Effector memory CD4-positive, alpha-beta T cell (primary cell): ENCODE results near the gene TFPI2.

Experiments
- DNase-seq, 3 donors: peaks; one replicate each; pipeline ENCODE4 v3.0.0-alpha.2; 2020
- H3K27ac ChIP-seq: 2 replicates; pipeline ENCODE4 v1.7.0; 2013; ENCODE audit warnings: mild to moderate bottlenecking, low read length, moderate library complexity; ENCODE audit not compliant: insufficient read depth, poor library complexity, severe bottlenecking
- H3K27me3 ChIP-seq: replicated peaks from 2 replicates; pipeline ENCODE4 v1.7.0; 2013; ENCODE audit warnings: mild to moderate bottlenecking, low read length; ENCODE audit not compliant: insufficient read depth, control insufficient read depth, poor library complexity, severe bottlenecking
- H3K36me3 ChIP-seq: 2 replicates; pipeline ENCODE4 v1.7.0; 2013; ENCODE audit warnings: mild to moderate bottlenecking, low read length, moderate library complexity; ENCODE audit not compliant: control insufficient read depth, insufficient read depth
- H3K4me1 ChIP-seq: 2 replicates; pipeline ENCODE4 v1.7.0; 2013; ENCODE audit warnings: low read length, mild to moderate bottlenecking; ENCODE audit not compliant: control insufficient read depth, insufficient read depth, poor library complexity, severe bottlenecking
- H3K4me3 ChIP-seq: 2 replicates; pipeline ENCODE4 v1.7.0; 2013; ENCODE audit warnings: low read length, low read depth, mild to moderate bottlenecking; ENCODE audit not compliant: insufficient read depth, poor library complexity, severe bottlenecking
- H3K9me3 ChIP-seq: 2 replicates; pipeline ENCODE4 v1.7.0; 2013; ENCODE audit warnings: mild to moderate bottlenecking, low read length, moderate library complexity; ENCODE audit not compliant: control insufficient read depth

The TFPI2 gene

GRCh38 chr7:93861325-93861949 lies 29.1 kb downstream of the TFPI2 start:
- Histone ChIP-seq H3K9me3 (no peaks in the 10 kb centered on the region), H3K36me3 (no peaks in the 10 kb centered on the region), H3K4me1 (no peaks in the 10 kb centered on the region), H3K27ac (no peak overlapping the region), H3K4me3 (no peak overlapping the region), H3K27me3 (no peaks in the 10 kb centered on the region)
- DNase-seq, result no peak

GRCh38 chr7:93860261-93860660 lies 30.3 kb downstream of the TFPI2 start:
- no peak overlapping the region for H3K27ac ChIP-seq
- no peaks in the 10 kb centered on the region for H3K9me3 ChIP-seq
- no peak for DNase-seq
- no peaks in the 10 kb centered on the region for H3K27me3 ChIP-seq
- no peak overlapping the region for H3K4me3 ChIP-seq
- no peaks in the 10 kb centered on the region for H3K4me1 ChIP-seq
- H3K36me3 ChIP-seq, result no peaks in the 10 kb centered on the region

GRCh38 chr7:93858857-93859256 lies 31.7 kb downstream of the TFPI2 start:
- no peaks in the 10 kb centered on the region for H3K4me1 ChIP-seq
- no peaks in the 10 kb centered on the region for H3K27me3 ChIP-seq
- H3K9me3 ChIP-seq, result no peaks in the 10 kb centered on the region
- no peak for DNase-seq
- no peak overlapping the region for H3K4me3 ChIP-seq
- H3K27ac ChIP-seq, result no peak overlapping the region
- H3K36me3 ChIP-seq, result no peaks in the 10 kb centered on the region

GRCh38 chr7:93856323-93856722 lies 34.2 kb downstream of the TFPI2 start:
- Histone ChIP-seq H3K27me3 (no peaks in the 10 kb centered on the region), H3K9me3 (no peaks in the 10 kb centered on the region), H3K36me3 (no peaks in the 10 kb centered on the region), H3K4me1 (no peaks in the 10 kb centered on the region), H3K4me3 (no peak overlapping the region), H3K27ac (no peak overlapping the region)
- DNase-seq, result no peak

- Histone ChIP-seq H3K4me1 (no peaks in the 10 kb centered on the region), H3K27me3 (no peaks in the 10 kb centered on the region), H3K4me3 (no peak overlapping the region), H3K36me3 (no peaks in the 10 kb centered on the region), H3K27ac (no peak overlapping the region), H3K9me3 (no peaks in the 10 kb centered on the region)
- no peak for DNase-seq
Observed at GRCh38 chr7:93855797-93856196, 34.8 kb downstream of the TFPI2 start.

- Histone ChIP-seq H3K9me3 (no peaks in the 10 kb centered on the region), H3K4me1 (no peaks in the 10 kb centered on the region), H3K4me3 (no peak overlapping the region), H3K27ac (no peak overlapping the region), H3K27me3 (no peaks in the 10 kb centered on the region), H3K36me3 (no peaks in the 10 kb centered on the region)
- no peak for DNase-seq
Observed at GRCh38 chr7:93854480-93854879, 36.1 kb downstream of the TFPI2 start.

- Histone ChIP-seq H3K9me3 (no peaks in the 10 kb centered on the region), H3K36me3 (no peaks in the 10 kb centered on the region), H3K27ac (no peak overlapping the region), H3K4me1 (no peaks in the 10 kb centered on the region), H3K4me3 (no peak overlapping the region), H3K27me3 (no peaks in the 10 kb centered on the region)
- DNase-seq, result no peak
Observed at GRCh38 chr7:93851536-93851935, 39.0 kb downstream of the TFPI2 start.

- H3K27me3 ChIP-seq, result no peaks in the 10 kb centered on the region
- H3K27ac ChIP-seq, result no peak overlapping the region
- no peak for DNase-seq
- no peak overlapping the region for H3K4me3 ChIP-seq
- no peaks in the 10 kb centered on the region for H3K36me3 ChIP-seq
- no peaks in the 10 kb centered on the region for H3K4me1 ChIP-seq
- no peaks in the 10 kb centered on the region for H3K9me3 ChIP-seq
Observed at GRCh38 chr7:93843260-93843659, 47.3 kb downstream of the TFPI2 start.

- Histone ChIP-seq H3K9me3 (no peaks in the 10 kb centered on the region), H3K36me3 (no peaks in the 10 kb centered on the region), H3K4me3 (no peak overlapping the region), H3K4me1 (no peaks in the 10 kb centered on the region), H3K27ac (no peak overlapping the region), H3K27me3 (no peaks in the 10 kb centered on the region)
- no peak for DNase-seq
Observed at GRCh38 chr7:93838966-93839365, 51.6 kb downstream of the TFPI2 start.

GRCh38 chr7:93837245-93837644 lies 53.3 kb downstream of the TFPI2 start:
- Histone ChIP-seq H3K4me1 (no peaks in the 10 kb centered on the region), H3K27me3 (no peaks in the 10 kb centered on the region), H3K36me3 (no peaks in the 10 kb centered on the region), H3K9me3 (no peaks in the 10 kb centered on the region), H3K4me3 (no peak overlapping the region), H3K27ac (no peak overlapping the region)
- DNase-seq, result no peak
